ENCODE results near the gene STIM1. TPM values are rescaled to one million over a fixed set of nuclear protein-coding genes. Genes with fewer than 3 reads are reported as not detected.
"Not testable (repeated sequence)": the region's sequence is repeated elsewhere in the genome, so short reads cannot be mapped to it uniquely, and the experiment has no call there.

Gene STIM1
- total RNA-seq, 1 experiment from 2014 or later, result 18.0 TPM

- Mint-ChIP-seq H3K4me1 (no peaks in the 10 kb centered on the region), H3K9me3 (peaks cover 60% of the 10 kb centered on the region), H3K4me3 (no peak overlapping the region), H3K27me3 (ENCODE audit: low read depth) (peaks cover 22% of the 10 kb centered on the region), H3K27ac (no peak overlapping the region), H3K36me3 (peaks cover 37% of the 10 kb centered on the region)
- ChIA-PET CTCF (interaction anchor here (1.2 kb wide), 2 partner anchors 76 to 142 kb away, joined by 4 to 6 read pairs; partner anchors contain the start of gene STIM1), POLR2A (no interaction called here)
- TF ChIP-seq SP1 (CRISPR knock-in tag; conservative IDR thresholded peaks at IDR 0.05) (no peak), CREB1 (CRISPR knock-in tag; IDR thresholded peaks at IDR 0.05) (no peak), NR1H2 (CRISPR knock-in tag; IDR thresholded peaks at IDR 0.05) (no peak)
- ATAC-seq (no peak), DNase-seq (ENCODE audit: low spot score) (no peak)
Observed at GRCh38 chr11:3996651-3997050, 141.2 kb downstream of the STIM1 start.

- not testable (repeated sequence) for H3K27ac Mint-ChIP-seq
Observed at GRCh38 chr11:4004753-4005152, 149.3 kb downstream of the STIM1 start.

GRCh38 chr11:4006946-4007680, 151.6 kb downstream of the STIM1 start:
- H3K27me3 Mint-ChIP-seq (ENCODE audit: low read depth), result no peaks in the 10 kb centered on the region; the same call in 1 of the 2 replicates
- POLR2A ChIA-PET, result no interaction called here
- no peaks in the 10 kb centered on the region for H3K36me3 Mint-ChIP-seq
- no peak overlapping the region for H3K4me3 Mint-ChIP-seq
- H3K4me1 Mint-ChIP-seq, result no peaks in the 10 kb centered on the region
- ATAC-seq (no peak), DNase-seq (ENCODE audit: low spot score) (no peak)
- TF ChIP-seq ZNF416 (CRISPR knock-in tag; IDR thresholded peaks at IDR 0.05), result no peak
- TF ChIP-seq MAX (CRISPR knock-in tag; IDR thresholded peaks at IDR 0.05), result no peak
- no peak for TF ChIP-seq ESRRA (CRISPR knock-in tag; IDR thresholded peaks at IDR 0.05; ENCODE audit: borderline replicate concordance)
- no peak for TF ChIP-seq NFE2L1 (CRISPR knock-in tag; IDR thresholded peaks at IDR 0.05)
- no peak for TF ChIP-seq ZNF263 (CRISPR knock-in tag; IDR thresholded peaks at IDR 0.05; ENCODE audit: low read depth)
- TF ChIP-seq PRDM15 (CRISPR knock-in tag; IDR thresholded peaks at IDR 0.05), result no peak
- TF ChIP-seq ZNF512 (CRISPR knock-in tag; IDR thresholded peaks at IDR 0.05; ENCODE audit: borderline replicate concordance), result no peak
- no peak for TF ChIP-seq TEAD1 (CRISPR knock-in tag; IDR thresholded peaks at IDR 0.05)
- TF ChIP-seq NR1H2 (CRISPR knock-in tag; IDR thresholded peaks at IDR 0.05), result no peak
- TF ChIP-seq FOXP4 (CRISPR knock-in tag; IDR thresholded peaks at IDR 0.05), result no peak
- TF ChIP-seq ZBTB43 (CRISPR knock-in tag; IDR thresholded peaks at IDR 0.05), result no peak
- TF ChIP-seq ZNF121 (CRISPR knock-in tag; IDR thresholded peaks at IDR 0.05), result no peak
- TF ChIP-seq NR3C1 (CRISPR knock-in tag; conservative IDR thresholded peaks at IDR 0.05; ENCODE audit: low read depth), result no peak
- TF ChIP-seq OVOL2 (CRISPR knock-in tag; IDR thresholded peaks at IDR 0.05; ENCODE audit: borderline replicate concordance), result no peak
- no peak for TF ChIP-seq CBFB (CRISPR knock-in tag; IDR thresholded peaks at IDR 0.05; ENCODE audit: low read depth)
- TF ChIP-seq TP53 (CRISPR knock-in tag; IDR thresholded peaks at IDR 0.05), result no peak
- no peak for TF ChIP-seq TEAD4 (CRISPR knock-in tag; IDR thresholded peaks at IDR 0.05)
- no peak for TF ChIP-seq ERG (CRISPR knock-in tag; IDR thresholded peaks at IDR 0.05)
- CTCF ChIA-PET, result interaction anchor here (0.8 kb wide), 1 partner anchor 66 kb away, joined by 3 read pairs; no protein-coding TSS in a partner anchor
- peaks cover 15% of the 10 kb centered on the region for H3K9me3 Mint-ChIP-seq
- no peak overlapping the region for H3K27ac Mint-ChIP-seq

More at GRCh38 chr11:4004753-4005152, 149.3 kb downstream of the STIM1 start:
- DNase-seq (ENCODE audit: low spot score); H3K27me3 Mint-ChIP-seq (ENCODE audit: low read depth); H3K9me3 Mint-ChIP-seq; ATAC-seq; H3K36me3 Mint-ChIP-seq; H3K4me3 Mint-ChIP-seq; CTCF ChIA-PET; POLR2A ChIA-PET; H3K4me1 Mint-ChIP-seq: not testable (repeated sequence)

Measured in WTC11 (cell line).